OCI-LY1 (cell line): Measurements from ENCODE around the gene ERRFI1.
"Not testable (repeated sequence)": the region's sequence is repeated elsewhere in the genome, so short reads cannot be mapped to it uniquely, and the experiment has no call there.

Experiments
- H2AFZ ChIP-seq: fragments of 200-600 bp; sonication (generic), shearing (Covaris generic); 2 replicates; pipeline ENCODE4 v1.6.0; 2014; ENCODE audit warnings: antibody characterized with exemption, mild to moderate bottlenecking, low read length
- H3F3A ChIP-seq: fragments of 200-600 bp; sonication (generic), shearing (Covaris generic); 2 replicates; pipeline ENCODE4 v1.6.0; 2014; ENCODE audit warnings: mild to moderate bottlenecking, antibody characterized with exemption, low read length, moderate library complexity; ENCODE audit not compliant: insufficient read depth
- H3K27ac ChIP-seq: fragments of 200-600 bp; sonication (generic); 2 replicates; pipeline ENCODE4 v1.5.1; 2014; ENCODE audit warnings: low read length, mixed run types, mild to moderate bottlenecking, low read depth; ENCODE audit not compliant: poor library complexity, severe bottlenecking
- H3K27me3 ChIP-seq: fragments of 200-600 bp; sonication (generic); 2 replicates; pipeline ENCODE4 v1.6.0; 2014; ENCODE audit warnings: antibody characterized with exemption, mild to moderate bottlenecking, low read length, moderate library complexity; ENCODE audit not compliant: insufficient read depth
- H3K36me3 ChIP-seq: fragments of 200-600 bp; sonication (generic); 2 replicates; pipeline ENCODE4 v1.6.1; 2014; ENCODE audit warnings: mild to moderate bottlenecking, antibody characterized with exemption, low read length, moderate library complexity, mixed read lengths; ENCODE audit not compliant: insufficient read depth
- H3K4me1 ChIP-seq: fragments of 200-600 bp; sonication (generic); 2 replicates; pipeline ENCODE4 v1.5.1; 2014; ENCODE audit warnings: mild to moderate bottlenecking, low read length, moderate library complexity; ENCODE audit not compliant: insufficient read depth, severe bottlenecking
- H3K4me2 ChIP-seq: fragments of 200-600 bp; sonication (generic), shearing (Covaris generic); 2 replicates; pipeline ENCODE4 v1.6.1; 2014; ENCODE audit warnings: low read length
- H3K4me3 ChIP-seq: fragments of 200-600 bp; sonication (generic); 2 replicates; pipeline ENCODE4 v1.5.1; 2014; ENCODE audit warnings: low read length, low read depth, mild to moderate bottlenecking, mixed read lengths; ENCODE audit not compliant: poor library complexity, severe bottlenecking
- H3K79me2 ChIP-seq: fragments of 200-600 bp; shearing (Covaris generic); 2 replicates; pipeline ENCODE4 v1.6.1; 2016; ENCODE audit warnings: mixed run types, low read length, mixed read lengths; ENCODE audit not compliant: insufficient read depth
- H3K9ac ChIP-seq: fragments of 200-600 bp; sonication (generic), shearing (Covaris generic); 2 replicates; pipeline ENCODE4 v1.6.1; 2014; ENCODE audit warnings: mild to moderate bottlenecking, low read length, mixed read lengths
- H3K9me2 ChIP-seq: fragments of 200-600 bp; sonication (generic), shearing (Covaris generic); 2 replicates; pipeline ENCODE4 v1.6.1; 2014; ENCODE audit warnings: low read depth, mild to moderate bottlenecking, low read length, mixed read lengths
- H3K9me3 ChIP-seq: fragments of 200-600 bp; shearing (Covaris generic); 2 replicates; pipeline ENCODE4 v1.6.1; 2014; ENCODE audit warnings: low read length, mixed read lengths
- H4K20me1 ChIP-seq: fragments of 200-600 bp; sonication (generic), shearing (Covaris generic); 2 replicates; pipeline ENCODE4 v1.6.0; 2016; ENCODE audit warnings: mild to moderate bottlenecking, low read length; ENCODE audit not compliant: insufficient read depth
- EZH2 ChIP-seq: fragments of 200-600 bp; sonication (generic), shearing (Covaris generic); IDR thresholded peaks from 2 replicates; pipeline ENCODE4 v1.8.0; 2017; ENCODE audit warnings: borderline replicate concordance, mixed run types, mild to moderate bottlenecking, antibody characterized with exemption, low read length, moderate library complexity, mixed read lengths
- TF ChIP-seq, protein P1 (sequence below): fragments of 200-600 bp; sonication (generic), shearing (Covaris generic); IDR thresholded peaks from 2 replicates; pipeline ENCODE4 v1.5.1; 2017; ENCODE audit warnings: mild to moderate bottlenecking, antibody characterized with exemption, low read length, moderate library complexity, mixed read lengths

ERRFI1 gene

DNA sequence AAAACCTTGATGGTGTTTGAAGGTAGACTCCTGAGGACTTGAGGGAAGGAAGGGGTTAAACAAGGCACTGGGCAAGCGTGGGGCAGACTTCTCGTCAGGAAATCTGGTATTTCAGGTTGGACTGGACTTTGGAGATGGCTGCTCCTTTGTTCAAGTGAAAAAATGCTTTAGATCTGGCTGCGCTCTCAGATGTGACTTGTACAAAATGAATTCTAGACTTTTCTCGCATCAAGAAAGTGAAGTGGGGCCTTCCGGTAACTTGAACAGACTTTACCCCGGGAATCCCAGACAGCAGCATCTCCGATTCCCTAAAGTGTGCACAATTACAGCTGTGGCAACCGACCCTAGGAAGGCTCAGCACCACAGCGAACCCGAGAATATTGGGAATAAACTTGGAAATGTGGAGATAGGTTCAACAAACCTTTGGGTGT, 44.3 kb upstream of the ERRFI1 start:
- H3K4me3 ChIP-seq: no peak overlapping the region

DNA sequence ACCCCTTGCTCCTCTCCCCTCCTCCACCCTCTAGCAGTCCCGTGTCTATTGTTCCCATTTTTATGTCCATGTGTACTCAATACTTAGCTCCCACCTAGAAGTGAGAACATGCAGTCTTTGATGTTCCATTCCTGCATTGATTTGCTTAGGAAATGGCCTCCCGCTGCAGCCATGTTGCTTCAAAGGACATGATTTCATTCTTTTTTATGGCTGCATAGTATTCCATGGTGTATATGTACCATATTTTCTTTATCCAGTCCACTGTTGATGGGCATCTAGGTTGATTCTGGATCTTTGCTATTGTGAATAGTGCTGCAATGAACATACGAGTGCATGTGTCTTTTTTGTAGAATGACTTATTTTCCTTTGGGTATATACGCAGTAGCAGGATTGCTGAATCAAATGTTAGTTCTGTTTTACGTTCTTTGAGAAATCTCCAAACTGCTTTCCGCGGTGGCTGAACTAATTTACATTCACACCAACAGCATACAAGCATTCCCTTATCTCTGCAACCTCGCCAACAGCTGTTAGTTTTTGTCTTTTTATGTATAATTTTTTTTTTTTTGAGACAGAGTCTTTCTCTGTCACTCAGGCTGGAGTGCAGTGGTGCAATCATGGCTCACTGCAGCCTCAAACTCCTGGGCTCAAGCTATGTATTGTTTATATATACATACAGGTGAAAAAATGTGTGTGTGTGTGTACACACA, 43.7 kb upstream of the ERRFI1 start:
- not testable (repeated sequence) for H3K27ac ChIP-seq, H3K27me3 ChIP-seq, H3K4me3 ChIP-seq, H3K9ac ChIP-seq, H3K9me2 ChIP-seq, H3K9me3 ChIP-seq, H3K79me2 ChIP-seq, H4K20me1 ChIP-seq, H2AFZ ChIP-seq, H3F3A ChIP-seq, H3K4me1 ChIP-seq, H3K4me2 ChIP-seq, H3K36me3 ChIP-seq

More for the DNA sequence above, 44.3 kb upstream of the ERRFI1 start:
- Histone ChIP-seq H3K9ac (no peak overlapping the region), H4K20me1 (no peaks in the 10 kb centered on the region), H3K9me3 (no peaks in the 10 kb centered on the region), H2AFZ (no peak overlapping the region), H3K27ac (no peak overlapping the region), H3K36me3 (no peaks in the 10 kb centered on the region; the same call in 1 of the 2 replicates), H3F3A (no peaks in the 10 kb centered on the region), H3K4me2 (no peak overlapping the region), H3K27me3 (peaks cover under 1% of the 10 kb centered on the region; the same call in 1 of the 2 replicates), H3K9me2 (no peaks in the 10 kb centered on the region), H3K79me2 (no peaks in the 10 kb centered on the region), H3K4me1 (no peaks in the 10 kb centered on the region)
- no peak for TF ChIP-seq EZH2
- TF ChIP-seq, protein P1, sequence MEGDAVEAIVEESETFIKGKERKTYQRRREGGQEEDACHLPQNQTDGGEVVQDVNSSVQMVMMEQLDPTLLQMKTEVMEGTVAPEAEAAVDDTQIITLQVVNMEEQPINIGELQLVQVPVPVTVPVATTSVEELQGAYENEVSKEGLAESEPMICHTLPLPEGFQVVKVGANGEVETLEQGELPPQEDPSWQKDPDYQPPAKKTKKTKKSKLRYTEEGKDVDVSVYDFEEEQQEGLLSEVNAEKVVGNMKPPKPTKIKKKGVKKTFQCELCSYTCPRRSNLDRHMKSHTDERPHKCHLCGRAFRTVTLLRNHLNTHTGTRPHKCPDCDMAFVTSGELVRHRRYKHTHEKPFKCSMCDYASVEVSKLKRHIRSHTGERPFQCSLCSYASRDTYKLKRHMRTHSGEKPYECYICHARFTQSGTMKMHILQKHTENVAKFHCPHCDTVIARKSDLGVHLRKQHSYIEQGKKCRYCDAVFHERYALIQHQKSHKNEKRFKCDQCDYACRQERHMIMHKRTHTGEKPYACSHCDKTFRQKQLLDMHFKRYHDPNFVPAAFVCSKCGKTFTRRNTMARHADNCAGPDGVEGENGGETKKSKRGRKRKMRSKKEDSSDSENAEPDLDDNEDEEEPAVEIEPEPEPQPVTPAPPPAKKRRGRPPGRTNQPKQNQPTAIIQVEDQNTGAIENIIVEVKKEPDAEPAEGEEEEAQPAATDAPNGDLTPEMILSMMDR: no peak

DNA sequence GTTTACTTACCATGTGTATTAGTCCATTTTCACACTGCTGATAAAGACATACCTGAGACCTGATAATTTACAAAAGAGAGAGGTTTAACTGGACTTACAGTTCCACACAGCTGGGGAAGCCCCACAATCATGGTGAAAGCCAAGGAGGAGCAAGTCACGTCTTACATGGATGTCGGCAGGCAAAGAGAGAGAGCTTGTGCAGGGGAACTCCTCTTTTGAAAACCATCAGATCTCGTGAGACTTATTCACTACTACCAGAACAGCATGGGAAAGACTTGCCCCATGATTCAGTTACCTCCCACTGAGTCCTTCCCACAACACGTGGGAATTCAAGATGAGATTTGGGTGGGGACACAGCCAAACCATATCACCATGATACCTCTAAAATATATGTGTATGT, 39.3 kb upstream of the ERRFI1 start:
- H2AFZ ChIP-seq: no peak overlapping the region
- no peak overlapping the region for H3K4me3 ChIP-seq
- no peaks in the 10 kb centered on the region for H4K20me1 ChIP-seq
- no peaks in the 10 kb centered on the region for H3F3A ChIP-seq
- no peaks in the 10 kb centered on the region for H3K9me2 ChIP-seq
- H3K4me2 ChIP-seq: no peak overlapping the region
- H3K27ac ChIP-seq: no peak overlapping the region
- H3K9me3 ChIP-seq: no peaks in the 10 kb centered on the region
- H3K4me1 ChIP-seq: no peaks in the 10 kb centered on the region
- no peaks in the 10 kb centered on the region; the same call in 1 of the 2 replicates for H3K36me3 ChIP-seq
- peaks cover 6% of the 10 kb centered on the region; the same call in 1 of the 2 replicates for H3K27me3 ChIP-seq
- no peaks in the 10 kb centered on the region for H3K79me2 ChIP-seq
- H3K9ac ChIP-seq: no peak overlapping the region
- no peak for TF ChIP-seq EZH2
- TF ChIP-seq, protein P1: no peak
